Stimulated activated CD4-positive, alpha-beta T cell treated with anti-CD3 and anti-CD28 coated beads, TNF-alpha, amount 100 ng/mL, for 48 hours (primary cell): Measurements from ENCODE around the gene HTT.

Experiments
- DNase-seq, 3 donors: peaks; one replicate each; pipeline ENCODE4 v3.0.0-alpha.2; 2020; ENCODE audit warnings: low read depth in 3 of 3

Gene HTT

DNA sequence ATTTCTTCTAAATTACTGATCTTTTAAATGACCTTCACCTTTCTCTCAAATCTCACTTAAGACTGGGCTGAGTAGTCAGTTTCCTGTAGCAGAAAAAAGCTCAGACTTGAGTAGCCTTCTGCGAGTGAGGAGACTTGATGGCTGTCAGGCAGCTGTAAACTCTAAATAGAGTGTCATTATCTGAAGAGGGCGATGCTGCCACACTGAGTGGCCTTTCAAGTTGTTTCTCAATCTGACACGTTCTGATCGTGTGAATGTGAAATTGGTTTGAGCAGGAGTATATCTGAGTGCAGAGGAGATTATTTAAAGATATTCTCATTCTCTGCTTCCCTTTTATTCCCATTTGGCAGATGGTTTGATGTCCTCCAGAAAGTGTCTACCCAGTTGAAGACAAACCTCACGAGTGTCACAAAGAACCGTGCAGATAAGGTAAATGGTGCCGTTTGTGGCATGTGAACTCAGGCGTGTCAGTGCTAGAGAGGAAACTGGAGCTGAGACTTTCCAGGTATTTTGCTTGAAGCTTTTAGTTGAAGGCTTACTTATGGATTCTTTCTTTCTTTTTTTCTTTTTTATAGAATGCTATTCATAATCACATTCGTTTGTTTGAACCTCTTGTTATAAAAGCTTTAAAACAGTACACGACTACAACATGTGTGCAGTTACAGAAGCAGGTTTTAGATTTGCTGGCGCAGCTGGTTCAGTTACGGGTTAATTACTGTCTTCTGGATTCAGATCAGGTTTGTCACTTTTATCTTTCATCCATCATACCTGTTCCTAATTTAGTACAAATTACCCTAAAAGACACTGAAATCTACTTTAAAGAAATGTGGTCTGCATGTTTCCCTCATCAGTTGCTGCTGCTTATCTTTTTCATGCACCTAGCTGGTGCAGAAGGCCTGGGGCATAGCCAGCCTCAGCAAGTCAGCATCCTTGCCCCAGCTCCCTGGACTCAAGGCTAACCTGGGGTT, 100.2 kb downstream of the HTT start:
- no peak for DNase-seq

DNA sequence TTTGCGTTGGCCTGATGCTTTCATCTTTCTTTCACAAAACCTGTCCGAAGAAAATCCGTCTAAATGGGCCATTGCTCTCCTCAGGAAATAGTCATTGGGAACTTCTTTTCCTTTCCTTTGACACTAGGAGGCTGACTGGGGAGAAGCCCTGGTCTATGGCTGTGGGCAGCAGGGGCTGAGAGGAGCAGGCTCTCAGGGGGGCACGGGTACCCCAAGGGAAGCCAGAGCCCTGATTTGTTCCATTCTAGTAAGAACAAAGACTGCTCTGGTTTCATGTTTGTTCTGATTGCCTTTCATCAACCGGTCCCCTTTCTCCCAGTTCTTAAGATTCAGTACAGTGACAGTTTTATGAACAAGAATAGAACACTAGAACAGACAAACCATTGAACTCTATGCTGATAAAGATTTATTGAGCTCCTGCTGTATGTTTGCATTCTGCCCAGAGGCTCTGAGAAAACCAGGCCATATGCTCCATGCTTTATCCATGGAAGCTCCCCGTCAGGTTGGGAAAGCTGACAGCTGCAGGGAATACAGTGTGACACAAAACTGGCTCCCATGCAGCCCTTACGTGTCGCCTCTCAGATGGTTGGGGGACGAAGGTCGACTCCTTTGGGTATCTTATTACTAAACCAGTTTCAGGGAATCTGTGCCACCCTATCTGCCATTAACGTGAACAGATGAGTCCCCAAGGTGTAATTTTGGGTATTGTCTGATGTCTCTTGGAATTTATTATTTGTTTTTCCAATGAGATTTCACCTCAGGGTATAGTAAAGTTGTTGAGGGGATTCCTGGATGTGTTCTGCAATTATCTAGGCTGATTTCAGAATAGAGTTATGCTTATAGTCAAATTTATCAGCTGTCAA, 102.1 kb downstream of the HTT start:
- no peak for DNase-seq

DNA sequence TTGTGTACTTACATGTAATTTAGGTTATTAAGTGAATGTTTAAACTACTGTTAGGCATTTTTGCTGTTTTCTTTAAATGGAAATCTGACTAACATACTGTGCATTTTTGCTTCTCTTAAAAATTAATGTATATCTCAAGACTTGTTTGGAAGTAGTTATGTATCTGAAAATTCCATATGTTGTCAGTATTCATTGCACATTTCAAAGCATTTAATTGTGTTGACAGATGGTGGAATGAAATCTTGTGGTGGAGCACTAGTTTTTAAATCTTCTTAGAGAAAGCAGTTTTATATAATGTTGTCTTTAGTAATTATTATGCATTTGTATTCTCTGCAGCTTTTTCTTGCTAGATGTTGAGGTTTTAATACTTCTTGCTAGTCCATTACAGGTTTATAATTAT, 102.9 kb downstream of the HTT start:
- DNase-seq, result no peak

DNA sequence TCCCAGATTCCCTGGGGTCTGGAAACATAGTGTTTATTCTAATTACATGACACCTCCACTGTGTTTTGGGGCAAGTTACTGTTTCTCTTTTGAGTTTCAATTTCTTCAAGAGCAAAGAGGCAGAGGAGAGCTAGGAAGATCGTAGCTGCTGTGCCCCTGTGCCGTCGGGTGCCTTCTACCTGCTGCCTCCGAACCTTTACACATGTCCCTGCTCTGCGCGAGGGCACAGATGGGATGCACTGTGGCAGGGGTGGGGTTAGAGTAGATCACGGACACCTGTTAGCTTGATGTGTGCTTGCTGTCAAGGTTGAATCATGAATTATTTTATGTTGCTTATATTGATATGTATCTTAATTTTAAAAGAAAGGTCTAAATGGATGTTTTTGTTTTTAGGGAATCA, 103.4 kb downstream of the HTT start:
- DNase-seq, result no peak

DNA sequence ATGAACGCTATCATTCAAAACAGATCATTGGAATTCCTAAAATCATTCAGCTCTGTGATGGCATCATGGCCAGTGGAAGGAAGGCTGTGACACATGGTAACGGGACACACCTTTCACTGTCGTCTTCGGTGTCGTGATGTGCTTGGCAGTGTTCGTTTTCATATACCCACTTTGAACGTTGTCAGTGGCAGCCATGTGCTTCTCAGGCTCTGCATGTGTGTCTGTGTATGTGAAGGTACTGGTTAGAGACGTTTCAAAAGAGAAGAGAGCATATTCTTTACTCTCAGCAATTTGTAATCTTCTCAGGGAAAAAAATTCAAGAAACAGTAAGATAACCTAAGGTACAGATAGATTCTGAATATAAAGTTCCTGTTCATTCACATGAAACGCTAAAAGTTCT, 103.9 kb downstream of the HTT start:
- DNase-seq, result no peak

DNA sequence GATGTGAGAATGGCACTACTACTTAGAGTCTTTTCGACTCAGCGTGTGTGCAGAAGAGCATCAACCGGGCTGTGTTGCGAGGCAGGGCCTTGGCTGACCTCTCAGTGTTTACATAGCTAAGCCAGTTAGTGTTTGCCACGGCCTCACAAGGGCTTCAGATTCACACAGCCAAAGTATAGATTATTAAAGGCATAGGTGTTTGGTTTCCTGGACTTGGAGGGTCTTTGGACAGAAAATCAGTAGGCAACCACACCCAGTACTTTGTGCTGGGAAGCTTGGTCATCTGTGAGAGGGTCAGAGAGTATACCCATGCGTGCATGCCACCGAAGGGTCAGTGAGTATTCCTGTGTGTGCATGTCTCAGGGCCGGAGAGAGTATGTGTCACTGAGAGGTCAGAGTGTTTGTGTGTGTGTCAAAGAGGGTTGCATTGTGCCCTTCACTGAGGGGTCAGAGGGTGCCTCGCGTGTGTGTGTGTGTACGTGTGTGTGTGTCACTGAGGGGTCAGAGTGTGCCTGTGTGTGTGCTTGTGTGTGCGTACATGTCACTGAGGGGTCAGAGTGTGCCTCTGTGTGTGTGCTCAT, 104.7 kb downstream of the HTT start:
- DNase-seq, result no peak

DNA sequence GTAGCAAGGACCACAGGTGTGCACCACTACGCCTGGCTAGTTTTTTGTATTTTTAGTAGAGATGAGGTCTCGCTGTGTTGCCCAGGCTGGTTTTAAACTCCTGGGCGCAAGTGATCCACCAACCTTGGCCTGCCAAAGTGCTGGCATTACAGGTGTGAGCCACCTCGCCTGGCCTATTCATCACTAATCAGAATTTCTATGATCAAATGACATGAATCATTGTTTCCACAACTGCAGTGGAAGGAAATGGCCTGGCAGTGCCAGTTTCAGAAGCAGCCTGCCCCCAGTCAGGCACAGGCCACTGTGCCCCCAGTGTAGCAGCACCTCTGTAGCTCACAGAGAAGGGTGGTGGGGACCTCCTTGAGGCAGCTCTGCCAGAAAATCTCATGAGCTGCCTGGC, 108.5 kb downstream of the HTT start:
- no peak for DNase-seq

DNA sequence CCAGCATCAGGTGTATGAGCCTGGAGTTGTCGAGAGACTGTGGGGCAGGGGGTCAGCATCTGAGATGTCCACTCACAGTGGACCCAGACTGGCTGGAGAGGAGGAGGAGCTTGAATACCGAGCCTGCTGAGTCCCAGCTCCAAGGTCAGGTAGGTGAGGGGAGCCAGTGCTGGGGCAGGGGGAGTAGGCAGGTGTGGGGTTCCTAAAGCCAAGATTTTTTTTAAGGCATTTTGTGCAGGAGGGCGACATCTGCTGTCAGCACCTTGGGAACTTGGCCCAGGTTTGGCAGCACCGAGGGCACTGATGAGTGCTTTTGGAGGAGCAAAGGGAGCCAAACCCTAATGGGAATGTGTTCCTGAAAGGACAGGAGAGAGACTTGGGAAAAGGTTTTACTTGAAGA, 110.2 kb downstream of the HTT start:
- DNase-seq, result no peak

DNA sequence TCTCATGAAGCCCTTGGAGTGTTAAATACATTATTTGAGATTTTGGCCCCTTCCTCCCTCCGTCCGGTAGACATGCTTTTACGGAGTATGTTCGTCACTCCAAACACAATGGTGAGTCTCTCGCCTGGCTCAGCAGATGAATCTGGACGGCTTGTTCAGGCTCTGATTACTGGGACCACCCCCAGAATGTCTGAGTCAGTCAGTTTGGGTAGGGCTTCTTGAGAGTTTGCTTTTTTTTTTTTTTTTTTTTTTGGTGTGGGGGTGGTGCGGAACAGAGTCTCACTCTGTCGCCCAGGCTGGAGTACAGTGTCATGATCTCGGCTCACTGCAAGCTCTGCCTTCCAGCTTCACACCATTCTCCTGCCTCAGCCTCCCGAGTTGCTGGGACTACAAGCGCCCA, 112.1 kb downstream of the HTT start:
- DNase-seq, result no peak

DNA sequence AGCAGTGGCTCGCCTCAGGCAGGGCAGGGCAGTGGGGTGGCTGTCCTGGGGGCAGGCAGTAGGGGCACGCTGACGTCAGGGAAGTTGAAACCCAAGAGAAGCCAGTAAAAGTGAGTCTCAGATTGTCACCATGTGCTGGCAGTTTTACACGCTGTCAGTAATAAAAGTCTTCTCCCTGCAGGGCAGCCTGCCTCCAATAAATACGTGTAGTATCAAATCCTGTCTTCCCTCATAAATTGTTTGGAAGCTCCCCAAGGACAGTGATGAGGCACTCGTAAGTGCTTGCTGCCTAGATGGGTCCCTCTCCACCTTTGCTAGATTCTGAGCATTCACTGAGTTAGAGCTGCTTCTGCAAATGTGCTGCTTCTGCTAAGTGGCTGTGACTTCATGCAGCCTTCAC, 113.6 kb downstream of the HTT start:
- DNase-seq, result no peak

DNA sequence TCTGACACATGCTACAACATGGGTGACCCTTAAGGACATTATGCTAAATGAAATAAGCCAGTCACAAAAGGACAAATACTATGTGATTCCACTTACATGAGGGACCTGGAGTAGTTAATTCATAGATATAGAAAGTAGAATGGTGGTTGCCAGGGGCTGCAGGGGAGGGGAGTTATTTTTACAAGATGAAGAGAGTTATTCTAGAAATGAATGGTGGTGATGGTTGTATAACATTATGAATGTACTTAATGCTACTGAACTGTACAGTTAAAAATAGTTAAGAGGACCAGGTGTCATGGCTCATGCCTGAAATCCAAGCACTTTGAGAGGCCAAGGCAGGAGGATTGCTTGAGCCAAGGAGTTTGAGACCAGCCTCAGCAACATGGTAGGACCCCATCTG, 115.0 kb downstream of the HTT start:
- no peak for DNase-seq

DNA sequence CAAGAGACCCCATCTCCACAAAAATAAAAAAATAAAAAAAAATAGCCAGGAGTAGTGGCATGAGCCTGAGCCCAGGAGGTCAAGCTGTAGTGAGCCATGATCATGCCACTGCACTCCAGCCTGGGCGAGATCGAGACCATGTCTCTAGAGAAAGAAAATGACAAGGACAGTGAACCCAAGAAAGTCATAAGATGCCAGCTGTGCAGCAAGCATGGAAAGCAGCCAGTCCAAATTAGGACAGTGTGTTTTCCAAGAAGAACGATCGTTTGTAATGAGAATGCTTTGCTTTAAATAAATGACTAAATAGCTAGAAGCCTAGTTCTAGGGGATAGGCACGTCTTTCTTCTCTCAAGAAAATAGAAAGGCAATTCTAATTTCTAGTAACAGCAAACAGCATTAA, 116.1 kb downstream of the HTT start:
- no peak for DNase-seq

DNA sequence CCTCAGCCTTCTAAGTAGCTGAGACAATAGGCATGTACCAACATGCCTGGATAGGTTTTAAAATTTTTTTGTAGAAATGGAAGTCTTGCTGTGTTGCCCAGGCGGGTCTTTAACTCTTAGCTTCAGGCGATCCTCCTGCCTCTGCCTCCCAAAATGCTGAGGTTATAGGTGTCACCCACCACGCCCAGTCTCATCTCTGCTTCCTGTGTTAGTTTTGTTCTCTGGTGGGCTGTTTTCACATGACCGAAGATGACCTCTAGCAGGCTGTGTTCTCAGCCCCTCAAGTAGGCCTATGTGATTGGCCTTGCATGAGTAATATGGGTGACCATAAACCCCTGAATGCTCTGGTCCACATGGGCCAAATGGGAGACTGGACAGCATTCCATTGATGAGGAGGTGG, 117.7 kb downstream of the HTT start:
- no peak for DNase-seq

DNA sequence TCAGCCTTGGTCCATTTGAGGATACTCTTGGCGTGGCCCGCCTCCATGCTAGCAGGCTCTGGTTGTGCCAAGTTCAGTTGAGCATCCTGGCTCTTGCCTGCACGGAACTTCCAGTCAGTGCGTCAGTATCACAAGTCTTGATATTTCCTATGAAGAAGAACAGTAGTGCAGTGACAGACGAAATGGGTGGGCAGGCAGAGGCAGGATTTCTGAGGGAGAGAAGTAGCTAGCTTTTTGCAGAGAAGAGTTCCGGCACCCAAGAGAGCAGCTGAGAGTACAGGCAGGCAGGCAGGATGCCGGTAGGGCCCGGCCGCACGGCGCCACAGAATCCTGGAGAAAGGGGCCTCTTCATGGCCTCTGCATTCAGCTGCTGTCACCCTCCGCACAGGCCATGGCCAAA, 118.3 kb downstream of the HTT start:
- no peak for DNase-seq

DNA sequence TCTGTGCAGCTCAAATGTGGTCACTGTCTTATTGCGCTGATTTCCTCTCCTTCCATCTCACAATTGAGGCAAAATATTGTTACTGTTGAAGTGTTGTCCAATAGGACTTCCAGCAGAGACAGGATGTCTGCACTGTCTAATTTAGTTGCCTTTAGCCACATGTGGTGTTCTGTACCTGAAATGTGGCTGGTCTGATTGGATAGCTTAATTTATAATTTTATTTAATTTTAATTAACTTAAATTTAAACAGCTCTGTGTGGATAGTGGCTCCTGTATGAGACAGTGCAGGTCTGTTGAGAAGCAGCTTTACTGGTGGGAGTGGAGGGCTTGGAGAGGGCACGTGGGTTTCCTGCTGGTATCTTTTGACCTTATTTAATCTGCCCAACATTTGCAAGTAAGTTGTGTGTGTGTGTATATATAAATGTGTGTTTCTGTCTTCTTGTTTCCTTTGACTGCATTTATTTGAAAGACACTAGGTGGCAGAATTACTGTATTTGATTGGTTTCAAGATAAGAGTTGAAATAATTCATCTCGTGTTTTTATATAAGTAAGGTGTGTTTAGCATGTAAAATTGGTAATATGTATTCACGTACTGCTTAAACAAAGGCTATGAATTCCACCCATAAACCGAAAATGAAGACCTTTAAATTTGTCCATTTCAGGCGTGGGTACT, 119.2 kb downstream of the HTT start:
- DNase-seq, result no peak

DNA sequence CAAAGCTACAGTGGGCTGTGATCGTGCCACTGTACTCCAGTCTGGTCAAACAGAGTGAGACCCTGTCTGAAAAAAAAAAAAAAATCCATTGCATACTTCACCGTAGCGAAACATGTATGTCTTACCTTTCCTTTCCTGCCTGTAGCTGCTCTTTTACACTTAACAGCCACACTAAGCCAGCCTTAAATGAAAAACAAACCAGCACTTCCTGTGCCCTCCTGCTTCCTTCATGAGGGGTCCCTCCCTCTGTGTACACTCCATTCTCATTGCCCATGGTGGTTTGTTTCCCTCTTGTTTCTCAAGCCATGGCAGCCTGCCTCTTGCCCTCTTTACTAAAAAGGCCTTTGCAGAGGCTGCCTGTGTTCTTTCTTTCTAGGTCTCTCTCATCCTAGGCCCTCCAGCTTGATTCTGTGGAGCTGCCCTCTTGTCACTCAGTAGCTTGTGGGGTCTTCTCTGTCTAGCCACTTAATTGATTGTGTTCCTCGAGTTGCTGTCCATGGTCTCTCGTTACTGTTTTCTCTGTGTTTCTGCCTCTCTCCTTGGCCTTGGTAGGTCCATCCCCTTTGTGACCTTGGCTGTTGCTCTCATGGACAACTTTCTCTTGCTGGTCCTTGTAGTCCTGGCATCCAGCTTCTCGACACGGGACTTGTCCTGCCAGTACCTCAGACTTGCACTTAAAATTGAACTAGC, 122.3 kb downstream of the HTT start:
- DNase-seq, result no peak

DNA sequence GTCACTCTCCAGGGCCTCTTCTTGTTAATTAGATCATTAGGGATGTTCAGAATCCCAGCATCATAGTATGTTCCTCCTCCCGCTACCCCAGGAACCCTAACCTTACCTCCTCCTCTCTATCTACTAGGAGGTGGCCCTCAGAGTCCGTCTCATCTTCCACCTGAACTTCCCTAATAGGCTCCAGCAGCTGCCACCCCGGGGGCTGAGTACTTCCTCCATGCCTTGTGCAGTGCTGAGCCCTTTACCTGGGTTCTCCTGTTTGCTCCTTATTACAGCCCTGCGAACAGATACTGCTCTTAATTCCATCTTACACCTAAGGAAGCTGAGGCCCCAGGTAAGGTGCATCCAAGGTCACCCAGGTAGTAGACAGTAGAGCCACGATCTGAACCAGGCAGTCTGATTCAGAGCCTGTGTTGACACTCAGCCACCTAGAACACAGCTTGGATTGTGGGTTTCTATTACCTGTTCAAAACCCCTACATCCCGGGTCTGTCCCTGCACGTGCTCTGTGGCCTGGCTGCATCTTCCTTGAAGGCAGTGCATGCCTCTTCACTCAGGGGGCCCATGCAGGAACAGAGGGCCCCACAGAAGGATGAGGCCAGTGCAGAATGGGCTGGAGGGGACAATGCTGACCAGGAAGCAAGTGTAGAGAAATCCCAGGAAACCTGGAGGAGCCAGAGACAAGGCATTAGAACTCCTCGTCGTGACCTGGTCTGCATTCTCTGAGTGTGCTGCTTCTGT, 123.1 kb downstream of the HTT start:
- no peak for DNase-seq

DNA sequence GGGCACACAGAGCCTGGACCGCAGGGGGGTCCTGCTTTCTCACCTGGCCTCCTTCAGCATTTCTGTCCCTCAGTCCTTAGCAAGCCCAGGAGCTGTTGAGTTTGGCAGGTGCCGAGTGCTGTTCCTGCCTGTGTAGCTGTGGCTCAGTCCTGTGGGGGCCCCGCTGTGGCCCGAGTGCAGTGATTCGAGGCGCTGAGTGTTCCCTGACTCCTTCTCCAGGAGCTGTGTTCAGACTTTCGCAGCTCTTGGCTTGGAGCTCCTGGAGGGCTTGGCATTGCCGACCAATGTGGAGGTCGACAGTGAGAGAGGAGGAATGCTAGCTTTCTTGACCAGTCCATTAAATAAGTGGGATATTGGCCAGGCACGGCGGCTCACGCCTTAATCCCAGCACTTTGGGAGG, 124.4 kb downstream of the HTT start:
- no peak for DNase-seq

DNA sequence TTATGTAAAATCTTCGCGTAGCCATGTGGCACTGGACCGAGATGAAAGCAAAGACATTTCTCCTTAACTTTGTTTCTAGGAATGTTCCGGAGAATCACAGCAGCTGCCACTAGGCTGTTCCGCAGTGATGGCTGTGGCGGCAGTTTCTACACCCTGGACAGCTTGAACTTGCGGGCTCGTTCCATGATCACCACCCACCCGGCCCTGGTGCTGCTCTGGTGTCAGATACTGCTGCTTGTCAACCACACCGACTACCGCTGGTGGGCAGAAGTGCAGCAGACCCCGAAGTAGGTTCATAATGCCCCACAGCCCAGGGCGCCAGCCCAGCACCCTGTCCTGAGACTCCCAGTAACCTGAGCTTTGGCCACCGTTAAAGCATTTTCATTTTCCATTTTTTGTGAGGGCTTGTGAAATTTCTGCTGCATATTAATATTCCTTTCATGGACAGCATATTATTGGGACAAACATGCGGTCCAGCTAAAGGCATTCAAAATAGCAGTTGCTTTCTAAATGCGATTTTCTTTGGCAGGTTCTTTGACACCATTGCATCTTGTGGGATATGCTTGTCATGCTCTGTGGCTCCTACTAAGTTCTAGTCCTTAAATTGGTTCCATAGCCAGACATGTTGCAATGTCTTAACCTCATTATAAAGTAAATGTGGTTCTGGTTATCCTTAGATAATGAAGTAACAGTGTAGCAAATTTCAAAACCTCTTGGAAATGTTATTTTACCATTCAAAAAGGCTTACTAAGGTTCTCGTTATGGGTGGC, 125.4 kb downstream of the HTT start:
- no peak for DNase-seq
